NOMO-1 treated with DMSO at 0.1 percent for 48 hours (cell line): Measurements from ENCODE around the gene TIMM44.
A peak's percentile ranks its signal among the peaks of the same experiment; 100 is the strongest.

Experiments used
- DNase-seq: peaks from one replicate; lab custom pipeline; 2025; ENCODE audit not compliant: unreplicated experiment; lab: John Stamatoyannopoulos, UW

Gene TIMM44

DNA sequence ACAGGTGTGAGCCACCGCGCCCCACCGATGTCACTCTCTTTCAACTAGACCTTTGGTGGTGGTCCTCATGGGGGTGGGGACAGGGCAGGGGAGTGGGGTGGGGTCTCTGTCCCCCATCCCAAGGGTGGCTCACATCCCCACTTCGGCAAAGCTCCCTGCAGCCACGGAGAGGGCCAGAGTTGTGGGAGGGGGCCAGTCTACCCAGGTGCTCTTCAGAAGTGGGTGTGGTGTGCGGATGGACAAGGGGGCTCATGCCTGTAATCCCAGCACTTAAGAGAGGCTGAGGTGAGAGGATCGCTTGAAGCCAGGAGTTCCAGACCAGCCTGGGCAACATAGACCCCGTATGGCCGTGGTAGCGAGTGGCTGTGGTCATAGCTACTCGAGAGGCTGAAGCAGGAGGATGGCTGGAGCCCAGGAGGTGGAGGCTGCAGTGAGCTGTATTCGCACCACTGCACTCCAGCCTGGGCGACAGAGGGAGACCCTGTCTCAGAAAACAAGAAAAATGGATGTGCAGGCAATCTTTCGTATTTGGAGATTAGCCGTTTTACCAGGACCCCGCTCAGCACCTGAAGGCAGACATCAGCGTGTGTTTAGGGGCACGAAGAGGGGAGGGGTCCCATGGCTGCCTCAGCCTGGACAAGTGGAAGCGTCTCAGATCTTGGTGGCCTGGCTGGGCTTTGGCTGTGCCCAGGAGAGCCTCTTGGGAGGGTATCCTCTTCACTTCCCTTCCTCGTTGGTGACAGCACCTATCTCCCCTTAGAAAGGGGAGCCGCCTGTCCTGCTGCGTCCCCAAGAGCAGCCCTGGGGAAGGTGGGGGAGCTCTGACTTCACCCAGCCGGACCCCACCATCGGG, 28.0 kb downstream of the TIMM44 start:
- DNase-seq, result no peak

DNA sequence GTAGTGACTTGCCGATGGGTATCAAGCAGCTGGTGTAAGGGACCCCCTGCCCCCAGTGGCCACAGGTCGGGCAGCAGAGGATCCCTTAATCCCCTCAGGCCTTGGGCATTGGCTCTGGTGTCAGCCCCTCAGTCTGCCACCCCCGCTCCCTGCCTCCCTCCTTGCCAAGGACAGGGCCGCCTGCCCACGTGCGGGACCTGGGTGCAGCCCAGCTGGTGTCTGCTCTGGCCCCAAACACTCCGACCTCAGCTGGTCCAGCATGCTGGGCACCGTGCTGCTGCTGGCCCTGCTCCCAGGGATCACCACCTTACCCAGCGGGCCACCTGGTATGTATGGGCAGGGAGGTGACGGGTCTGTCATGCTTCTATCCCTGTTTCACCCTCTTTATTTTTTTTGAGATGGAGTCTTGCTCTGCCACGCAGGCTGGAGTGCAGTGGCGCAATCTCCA, 28.8 kb downstream of the TIMM44 start, which contains the start of gene TGFBR3L:
Gene TGFBR3L, plus strand, starts transcription at position 233 of the 448 bp plus-strand sequence.
- DNase-seq, result no peak

DNA sequence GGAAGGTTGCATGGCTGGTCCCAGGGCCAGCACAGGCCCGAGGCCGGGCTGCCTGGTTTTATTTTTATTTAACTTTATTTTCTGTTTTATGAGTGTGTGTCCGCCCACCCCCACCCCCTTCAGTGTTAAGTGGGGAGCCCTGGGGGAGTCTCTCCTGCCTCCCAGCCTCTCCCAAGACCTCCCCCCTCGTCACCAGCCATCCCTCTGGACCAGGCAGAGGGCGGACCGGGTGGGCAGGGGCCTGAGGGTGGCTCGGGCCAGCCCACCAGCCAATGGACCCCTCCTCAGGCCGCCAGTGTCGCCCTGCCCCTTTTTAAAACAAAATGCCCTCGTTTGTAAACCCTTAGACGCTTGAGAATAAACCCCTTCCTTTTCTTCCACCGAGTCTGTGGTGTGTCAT, 29.4 kb downstream of the TIMM44 start:
- no peak for DNase-seq

DNA sequence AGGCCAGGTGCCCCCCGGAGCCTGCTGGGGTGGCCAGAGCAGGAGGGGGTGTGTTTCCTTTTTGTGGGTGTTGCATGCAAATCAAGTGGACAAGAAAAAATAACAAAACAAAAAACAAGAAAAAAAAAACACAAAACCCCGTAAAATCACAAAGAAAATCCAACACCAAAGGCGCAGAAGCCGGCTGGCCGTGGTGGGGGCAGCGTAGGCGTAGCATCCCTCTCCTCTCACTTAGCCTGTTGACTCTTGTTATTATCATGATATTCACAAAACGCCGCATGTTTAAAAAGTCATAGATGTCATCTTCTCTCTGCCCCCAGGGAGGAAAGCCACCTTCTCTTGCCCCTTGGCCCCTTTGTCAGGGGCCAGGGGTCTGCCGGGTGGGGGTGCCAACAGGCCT, 29.8 kb downstream of the TIMM44 start:
- no peak for DNase-seq

DNA sequence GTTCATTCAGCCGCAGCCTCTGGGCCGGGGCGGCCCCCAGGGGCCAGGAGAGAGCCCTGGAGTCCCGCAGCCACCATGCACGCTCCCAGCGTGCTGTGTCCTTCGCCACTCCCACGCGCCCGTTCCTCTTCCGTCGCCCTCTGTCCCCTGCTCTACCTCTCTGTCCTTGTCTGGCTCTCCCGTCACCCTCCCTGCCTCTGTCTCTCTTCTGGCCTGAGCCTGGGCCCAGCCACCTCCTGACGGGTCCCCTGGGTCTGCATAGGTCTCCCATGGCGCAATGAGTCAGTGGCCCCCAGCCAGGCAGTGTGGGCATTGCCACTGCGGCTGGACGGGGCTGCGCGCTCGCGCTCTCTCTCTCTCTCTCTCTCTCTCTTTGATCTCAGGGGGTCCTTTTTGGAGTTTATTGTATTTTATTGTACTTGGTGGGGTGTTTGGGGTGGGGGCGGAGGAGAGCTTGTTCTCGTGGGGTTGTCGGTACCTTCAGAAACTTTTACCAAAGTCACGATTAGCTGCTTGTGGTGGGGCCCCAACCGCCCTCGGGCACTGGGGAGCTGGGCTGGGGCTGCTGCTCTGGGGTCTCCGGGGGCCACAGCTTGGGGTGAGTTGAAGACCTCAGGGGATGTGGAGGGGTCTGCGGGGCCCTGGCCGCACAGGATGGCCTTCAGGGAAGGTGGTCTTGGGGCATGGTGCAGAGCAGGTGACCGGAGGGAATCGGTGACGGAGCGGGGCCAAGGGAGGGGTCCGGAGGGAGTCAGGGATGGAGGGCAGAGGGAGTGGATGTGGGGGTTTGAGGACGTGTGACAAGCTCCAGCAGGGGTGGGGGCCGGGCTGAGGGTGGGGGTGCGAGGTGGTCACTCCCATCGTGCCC, 30.5 kb downstream of the TIMM44 start:
- no peak for DNase-seq

DNA sequence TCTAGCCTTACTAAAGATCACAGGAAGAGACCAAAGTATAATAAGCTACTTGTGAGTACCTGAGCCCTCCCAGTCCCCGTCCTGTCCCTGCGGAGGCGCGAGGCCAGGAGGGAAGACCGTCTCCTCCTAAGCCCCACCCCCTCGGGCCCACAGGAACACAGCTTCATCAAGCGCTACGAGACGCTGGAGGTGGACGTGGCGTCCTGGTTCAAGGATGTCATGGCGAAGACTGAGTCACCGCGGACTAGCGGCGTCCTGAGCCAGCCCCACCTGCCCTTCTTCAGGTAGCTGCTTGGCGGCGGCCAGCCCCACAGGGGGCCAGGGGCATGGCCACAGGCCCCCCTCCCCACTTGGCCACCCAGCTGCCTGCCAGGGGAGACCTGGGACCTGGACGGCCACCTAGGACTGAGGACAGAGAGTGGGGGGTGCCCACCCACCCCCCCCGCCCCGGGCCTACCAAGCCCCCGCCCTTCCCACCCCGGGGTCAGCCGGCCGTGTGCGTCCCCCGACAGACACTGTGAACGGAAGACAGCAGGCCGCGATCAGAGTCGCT, 31.2 kb downstream of the TIMM44 start:
- no peak for DNase-seq

DNA sequence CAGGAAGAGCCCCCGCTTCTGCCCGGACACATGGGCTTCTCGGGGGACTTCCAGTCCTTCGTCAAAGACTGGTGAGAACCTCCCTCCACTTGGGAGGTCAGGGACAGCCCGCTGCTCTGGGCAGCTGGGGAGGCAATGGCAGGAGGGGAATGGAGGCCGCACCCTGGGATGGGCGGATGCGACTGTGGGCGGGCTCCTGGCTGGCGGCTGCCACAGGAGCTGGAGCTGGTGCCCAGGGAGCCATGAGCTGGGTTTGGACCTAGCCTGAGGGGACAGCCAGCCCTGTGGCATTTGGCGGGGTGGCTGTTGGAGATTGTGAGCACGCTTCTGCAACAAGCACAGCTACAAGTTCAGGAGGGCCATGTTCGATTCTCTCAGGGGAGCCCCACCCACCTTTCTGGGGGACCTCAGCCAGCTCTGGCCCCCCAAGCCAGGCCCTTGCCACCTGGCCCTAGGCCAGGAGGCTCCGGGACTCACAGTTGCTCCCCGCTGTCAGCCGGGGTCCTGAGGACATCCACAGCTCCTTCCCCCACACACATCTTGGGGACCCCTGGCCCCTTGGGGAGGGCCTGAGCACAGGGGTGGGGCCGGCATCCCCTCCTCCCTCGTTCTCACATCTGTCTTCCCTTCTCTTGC, 31.8 kb downstream of the TIMM44 start:
- DNase-seq, result no peak

DNA sequence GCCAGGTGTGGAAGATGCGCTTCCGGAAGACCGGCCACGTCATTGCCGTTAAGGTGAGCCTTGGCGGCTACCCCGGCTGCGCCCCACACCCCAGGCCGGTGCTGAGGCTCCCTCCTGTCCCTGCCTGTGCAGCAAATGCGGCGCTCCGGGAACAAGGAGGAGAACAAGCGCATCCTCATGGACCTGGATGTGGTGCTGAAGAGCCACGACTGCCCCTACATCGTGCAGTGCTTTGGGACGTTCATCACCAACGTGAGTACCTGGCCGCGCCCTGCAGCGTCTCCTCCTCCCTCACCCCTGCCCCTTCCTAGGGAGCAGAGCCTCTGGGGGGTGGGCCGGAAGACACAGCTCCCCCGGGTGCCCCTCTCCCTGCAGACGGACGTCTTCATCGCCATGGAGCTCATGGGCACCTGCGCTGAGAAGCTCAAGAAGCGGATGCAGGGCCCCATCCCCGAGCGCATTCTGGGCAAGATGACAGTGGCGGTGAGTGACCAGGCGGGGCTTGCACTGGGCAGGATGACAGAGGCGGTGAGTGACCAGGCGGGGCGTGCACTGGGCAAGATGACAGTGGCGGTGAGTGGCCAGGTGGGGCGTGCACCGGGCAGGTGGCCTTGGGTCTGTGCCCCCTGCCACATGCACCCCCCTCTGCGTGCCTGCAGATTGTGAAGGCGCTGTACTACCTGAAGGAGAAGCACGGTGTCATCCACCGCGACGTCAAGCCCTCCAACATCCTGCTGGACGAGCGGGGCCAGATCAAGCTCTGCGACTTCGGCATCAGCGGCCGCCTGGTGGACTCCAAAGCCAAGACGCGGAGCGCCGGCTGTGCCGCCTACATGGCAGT, 32.9 kb downstream of the TIMM44 start:
- no peak for DNase-seq

DNA sequence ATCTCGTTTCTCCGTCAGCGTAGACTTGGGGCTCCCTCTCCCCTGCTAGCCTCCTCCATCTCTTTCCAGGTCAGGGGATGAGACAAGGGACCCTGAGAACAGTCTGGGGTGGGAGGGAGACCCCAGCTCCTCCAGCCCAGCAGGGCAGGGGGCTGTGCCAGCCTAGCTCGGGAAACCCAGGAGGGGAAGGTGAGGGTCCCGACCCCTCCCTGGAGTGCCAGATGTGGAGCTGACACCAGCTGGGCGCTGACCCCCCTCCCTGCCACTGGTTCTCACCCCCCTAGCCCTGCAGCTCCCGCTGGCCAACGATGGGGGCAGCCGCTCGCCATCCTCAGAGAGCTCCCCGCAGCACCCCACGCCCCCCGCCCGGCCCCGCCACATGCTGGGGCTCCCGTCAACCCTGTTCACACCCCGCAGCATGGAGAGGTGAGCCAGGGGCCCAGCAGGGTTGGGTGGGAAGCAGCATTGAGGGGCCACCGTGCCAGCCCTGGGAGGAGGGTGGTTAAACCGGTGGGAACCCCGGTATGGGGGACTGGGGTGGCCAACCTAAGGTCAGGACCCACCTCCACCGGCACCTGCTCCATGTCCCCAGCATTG, 33.9 kb downstream of the TIMM44 start:
- DNase-seq, result no peak

DNA sequence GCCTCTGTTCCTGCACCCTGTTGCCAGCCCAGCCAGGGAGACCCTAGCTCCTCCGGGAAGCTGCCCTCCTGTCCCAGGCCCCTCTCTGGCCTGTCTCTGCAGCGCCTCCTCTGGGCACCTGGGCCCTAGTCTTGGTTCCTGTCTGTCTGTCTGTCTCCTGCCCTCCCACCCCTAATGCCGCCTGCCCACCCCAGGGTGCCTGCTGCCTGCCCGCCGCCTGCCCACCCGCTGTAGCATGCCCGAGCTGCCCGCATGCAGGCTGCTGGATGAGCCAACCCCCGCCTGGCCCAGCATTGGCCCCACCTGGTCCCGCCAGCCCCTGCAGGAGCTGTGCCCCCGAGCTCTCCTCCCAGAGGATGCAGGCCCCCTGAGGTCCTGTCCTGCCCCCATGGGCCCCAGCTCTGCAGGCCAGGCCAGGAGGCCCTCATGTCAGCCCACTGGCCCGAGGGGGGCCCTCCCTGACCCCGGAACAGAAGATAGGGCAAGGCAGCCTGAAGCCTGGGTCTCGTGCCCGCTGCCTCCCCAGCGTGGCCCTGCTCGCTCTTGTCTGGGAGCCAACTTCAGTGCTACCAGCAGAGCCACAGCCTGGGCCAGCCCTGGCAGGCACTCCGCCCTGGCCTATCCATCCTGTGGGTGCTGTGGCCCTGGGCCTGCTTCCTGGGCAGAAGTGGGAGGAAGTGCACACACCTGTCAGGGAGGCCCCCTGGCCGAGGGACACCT, 34.6 kb downstream of the TIMM44 start:
- no peak for DNase-seq

DNA sequence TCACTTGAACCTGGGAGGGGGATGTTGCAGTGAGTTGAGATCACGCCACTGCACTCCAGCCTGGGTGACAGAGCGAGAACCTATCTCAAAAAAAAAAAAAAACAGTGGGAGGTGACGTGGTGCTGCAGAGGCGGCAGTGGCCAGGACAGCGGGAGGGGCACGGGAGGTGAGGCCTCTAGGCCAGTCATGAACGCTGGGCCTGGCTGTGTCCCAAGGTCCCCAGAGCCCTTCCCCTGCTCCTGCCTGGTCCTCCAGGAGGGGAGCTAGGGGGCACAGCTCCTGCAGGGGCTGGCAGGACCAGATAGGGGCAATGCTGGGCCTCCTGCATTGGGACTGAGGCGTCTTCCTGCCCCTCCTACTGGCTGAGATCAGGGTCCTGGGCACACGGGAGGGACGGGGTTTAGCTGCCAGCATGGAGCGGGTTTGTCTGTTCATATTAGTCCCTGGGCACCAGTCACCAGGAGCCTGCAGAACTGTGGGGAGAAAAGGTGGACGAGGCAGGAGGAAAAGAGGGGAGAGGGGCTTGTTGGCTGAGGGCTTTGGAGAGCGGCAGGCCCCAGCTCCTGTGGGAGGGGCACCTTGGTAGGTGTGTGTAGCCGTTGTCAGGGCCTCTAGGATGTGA, 35.3 kb downstream of the TIMM44 start:
- DNase-seq, result no peak

DNA sequence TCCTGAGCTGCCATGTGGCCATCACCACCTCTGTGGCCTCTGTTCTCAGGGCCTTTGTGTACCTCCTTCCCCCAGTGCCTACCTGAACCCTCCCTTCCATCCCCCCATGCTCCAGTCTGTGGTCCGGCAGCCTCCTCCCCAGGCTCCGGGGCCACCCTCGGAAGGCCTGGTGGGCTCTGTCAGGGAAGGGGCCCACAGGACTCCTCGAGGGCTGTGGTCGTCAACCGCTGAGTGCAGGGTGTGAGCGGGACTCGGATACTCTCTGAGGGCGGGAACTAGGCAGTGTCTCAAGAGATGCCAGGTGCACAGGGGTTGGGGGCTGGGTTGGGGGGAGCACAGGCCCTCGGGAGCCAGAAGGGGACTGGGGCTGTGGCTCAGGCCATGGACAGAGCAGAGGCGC, 35.9 kb downstream of the TIMM44 start:
- DNase-seq, result no peak

DNA sequence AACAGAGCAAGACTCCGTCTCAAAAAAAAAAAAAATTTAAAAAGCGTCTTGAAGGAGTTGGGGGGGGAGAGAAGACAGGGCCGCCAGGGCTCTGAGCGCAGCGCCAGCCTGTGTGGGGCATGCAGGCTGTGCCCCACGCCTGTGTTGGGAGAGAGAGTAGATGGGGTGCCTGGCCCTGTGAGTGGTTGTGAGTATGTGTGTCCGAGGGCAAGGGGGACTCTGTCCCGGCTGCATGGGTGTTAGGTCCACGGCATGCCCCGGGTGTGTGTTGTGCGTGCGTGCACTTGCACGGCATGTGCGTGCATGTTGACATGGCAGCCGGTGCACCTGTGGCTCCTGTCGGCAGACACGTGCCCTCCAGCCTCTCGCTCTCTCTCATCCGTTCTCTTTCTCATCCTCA, 36.3 kb downstream of the TIMM44 start:
- no peak for DNase-seq

DNA sequence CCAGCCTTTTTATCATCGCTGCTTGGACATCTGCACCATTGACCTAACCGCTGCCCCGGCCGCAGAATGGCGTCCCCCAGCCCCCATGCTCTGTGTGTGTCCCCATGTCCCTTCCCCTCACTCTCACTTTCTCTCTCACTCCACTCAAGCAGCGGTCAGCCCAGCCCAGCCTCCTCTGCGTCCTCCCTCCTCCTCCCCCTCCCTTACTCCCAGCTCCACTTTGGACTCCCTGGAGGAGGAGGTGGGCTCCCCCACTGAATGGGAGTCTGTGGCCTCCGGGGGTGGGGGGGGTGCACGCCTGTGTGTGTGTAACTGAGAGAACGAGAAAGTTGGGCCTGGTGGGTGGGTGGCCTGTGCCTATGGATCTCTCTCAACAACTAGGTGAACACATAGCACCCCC, 37.6 kb downstream of the TIMM44 start:
- DNase-seq, result no peak

DNA sequence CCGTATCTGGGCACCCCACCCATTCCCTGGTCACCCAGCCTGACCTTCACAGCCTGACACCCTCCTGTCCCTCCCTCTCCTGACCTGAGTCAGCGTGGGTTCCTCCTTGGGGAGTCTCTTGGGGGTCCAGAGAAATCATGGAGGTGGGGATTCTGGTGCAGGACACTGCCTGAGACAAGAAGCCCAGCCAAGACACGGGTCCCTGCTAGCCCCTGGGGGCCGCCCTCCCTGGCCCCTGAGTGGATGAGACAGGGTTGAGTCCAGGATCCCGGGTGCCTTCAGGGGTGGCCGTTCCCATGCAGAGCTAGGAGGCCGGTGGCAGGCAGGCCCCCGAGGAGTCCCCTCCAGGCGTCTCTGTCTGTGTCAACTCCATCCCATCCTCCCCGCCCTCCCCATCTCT, 38.2 kb downstream of the TIMM44 start:
- no peak for DNase-seq

DNA sequence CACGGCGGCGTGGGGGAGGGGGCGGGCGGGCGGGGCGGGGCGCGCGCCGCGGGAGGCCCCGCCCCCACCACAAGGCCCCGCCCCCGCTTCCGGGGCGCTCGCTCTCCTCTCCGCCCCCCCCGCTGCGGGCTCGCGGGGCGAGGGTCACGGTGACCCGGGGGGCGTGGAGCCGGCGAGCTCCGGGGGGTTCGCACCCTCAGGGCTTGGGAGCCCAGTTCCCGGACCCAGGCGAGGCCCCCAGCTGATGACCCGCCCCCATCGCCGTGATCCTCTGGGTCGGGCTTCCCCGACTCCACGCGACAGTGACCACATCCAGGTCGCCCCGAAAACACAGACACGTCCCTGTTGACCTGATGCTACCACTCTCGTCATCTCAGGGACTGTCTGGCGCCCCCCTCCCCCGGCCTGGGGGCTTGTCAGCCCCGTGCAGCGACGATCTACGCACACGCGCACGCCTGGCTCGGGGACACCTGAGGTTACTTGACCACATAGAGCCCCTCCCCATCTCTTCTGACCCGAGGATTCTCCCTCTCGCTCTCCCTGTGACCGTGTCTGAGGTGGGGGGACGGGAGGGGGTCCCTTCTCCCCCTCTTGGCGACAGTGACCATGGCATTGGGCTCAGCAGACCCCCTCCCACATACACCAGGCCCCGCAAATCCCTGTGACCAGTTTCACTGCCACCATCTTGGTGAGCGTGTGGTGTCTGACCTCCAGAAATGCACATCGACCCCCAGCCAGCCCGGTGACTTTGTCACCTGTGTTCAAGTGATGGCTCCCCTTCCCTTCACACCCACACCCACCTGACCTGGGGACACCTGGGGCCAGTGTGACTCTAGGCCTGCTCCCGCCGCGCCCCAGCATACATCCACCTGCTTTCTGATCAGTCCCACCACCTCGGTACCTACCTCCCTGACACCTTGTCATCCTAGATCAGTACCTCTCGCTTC, 39.1 kb downstream of the TIMM44 start:
- DNase-seq, result no peak

DNA sequence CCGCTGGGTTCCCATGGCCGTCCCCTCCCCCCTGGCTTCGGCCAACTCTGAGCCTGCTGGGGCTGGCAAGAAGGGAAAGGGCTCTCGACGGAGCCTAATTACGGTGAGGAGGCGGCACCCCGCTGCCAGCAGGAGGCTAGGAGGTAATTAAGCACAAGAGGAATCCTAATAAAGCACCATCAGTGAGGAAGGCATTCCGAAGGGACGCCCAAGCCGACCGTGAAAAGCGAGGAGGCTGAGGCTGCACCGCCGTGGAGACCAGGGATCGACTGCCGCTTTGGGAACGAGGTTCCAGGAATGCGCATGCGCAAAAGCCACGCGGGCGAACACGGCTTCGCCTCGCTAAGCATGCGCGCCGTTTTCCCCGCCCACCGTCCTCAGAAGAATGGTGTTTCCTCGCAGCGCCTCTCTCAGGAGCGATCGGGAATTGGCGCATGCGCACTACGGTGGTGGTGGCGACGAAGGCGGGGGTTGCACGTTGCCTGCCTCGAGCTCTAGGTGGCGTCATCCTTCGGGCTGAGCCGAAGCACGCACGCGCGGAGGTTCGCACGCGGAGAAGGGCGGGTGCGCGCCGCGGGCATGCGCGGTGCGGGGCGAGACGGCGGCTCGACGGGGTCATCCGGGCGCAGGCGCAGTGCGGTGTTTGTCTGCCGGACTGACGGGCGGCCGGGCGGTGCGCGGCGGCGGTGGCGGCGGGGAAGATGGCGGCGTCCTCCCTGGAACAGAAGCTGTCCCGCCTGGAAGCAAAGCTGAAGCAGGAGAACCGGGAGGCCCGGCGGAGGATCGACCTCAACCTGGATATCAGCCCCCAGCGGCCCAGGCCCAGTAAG, 40.0 kb downstream of the TIMM44 start, which contains the start of gene MAP2K7:
Gene MAP2K7, plus strand, starts transcription at position 634 of the 830 bp plus-strand sequence. Its CDS starts 68 bp downstream, at position 702.
- DNase-seq, result peak; percentile 99
